Common myeloid progenitor, CD34-positive (primary cell): ENCODE data around the gene TSPAN33.
"Not testable (repeated sequence)": the region's sequence is repeated elsewhere in the genome, so short reads cannot be mapped to it uniquely, and the experiment has no call there.

Experiments used
- CTCF ChIA-PET: fragments of 350-600 bp; sonication (Branson Sonifier 250); formaldehyde crosslinking; loops from one replicate; lab custom pipeline; 2021; ENCODE audit warnings: antibody characterized with exemption; lab: Charles Lee
- POLR2A ChIA-PET: fragments of 350-600 bp; sonication (Branson Sonifier 250); formaldehyde crosslinking; loops from one replicate; lab custom pipeline; 2021; ENCODE audit warnings: antibody characterized with exemption; lab: Charles Lee
- DNase-seq, 3 donors: peaks; one replicate each; pipeline versions ENCODE4 v3.0.0 to v3.0.0-alpha.2; 2013
- H3K27ac ChIP-seq, 2 experiments: 1 replicate in 1 of 2; 2 replicates in 1 of 2; pipeline ENCODE4 v1.7.0; 2013; ENCODE audit warnings: inconsistent platforms in 2 of 2, low read length in 2 of 2, mild to moderate bottlenecking in 2 of 2, low read depth in 1 of 2, moderate library complexity in 1 of 2; ENCODE audit not compliant: severe bottlenecking in 2 of 2, insufficient read depth in 1 of 2, poor library complexity in 1 of 2
- H3K27me3 ChIP-seq, 5 experiments: replicated peaks in 2 of 5; 1 replicate in 3 of 5; 2 replicates in 2 of 5; pipeline versions ENCODE4 v1.6.1 to v1.7.0; 2013; ENCODE audit warnings: low read length in 4 of 5, mild to moderate bottlenecking in 2 of 5, moderate library complexity in 2 of 5, inconsistent platforms in 1 of 5; ENCODE audit not compliant: insufficient read depth in 5 of 5, control insufficient read depth in 4 of 5
- H3K36me3 ChIP-seq, 4 experiments: 1 replicate in 2 of 4; 2 replicates in 2 of 4; pipeline versions ENCODE4 v1.6.1 to v1.7.0; 2013; ENCODE audit warnings: low read length in 3 of 4, control low read depth in 1 of 4, mild to moderate bottlenecking in 1 of 4; ENCODE audit not compliant: control insufficient read depth in 4 of 4, insufficient read depth in 4 of 4
- H3K4me1 ChIP-seq, 4 experiments: 1 replicate in 3 of 4; 2 replicates in 1 of 4; pipeline versions ENCODE4 v1.6.1 to v1.7.1; 2013; ENCODE audit warnings: low read length in 3 of 4, mild to moderate bottlenecking in 3 of 4, control low read depth in 1 of 4, inconsistent platforms in 1 of 4, moderate library complexity in 1 of 4; ENCODE audit not compliant: control insufficient read depth in 4 of 4, insufficient read depth in 4 of 4; ENCODE audit errors: control extremely low read depth in 1 of 4
- H3K4me3 ChIP-seq, 7 experiments: 1 replicate in 4 of 7; 2 replicates in 3 of 7; pipeline versions ENCODE4 v1.5.1 to v1.7.0; 2013; ENCODE audit warnings: mild to moderate bottlenecking in 7 of 7, low read length in 6 of 7, moderate library complexity in 6 of 7, inconsistent platforms in 2 of 7, low read depth in 2 of 7, control low read depth in 1 of 7; ENCODE audit not compliant: insufficient read depth in 4 of 7, control insufficient read depth in 1 of 7; ENCODE audit errors: extremely low read depth in 1 of 7
- H3K9me3 ChIP-seq, 5 experiments: 1 replicate in 4 of 5; 2 replicates in 1 of 5; pipeline versions ENCODE4 v1.6.1 to v1.7.1; 2013; ENCODE audit warnings: low read length in 4 of 5, mild to moderate bottlenecking in 2 of 5, inconsistent platforms in 1 of 5, low read depth in 1 of 5, moderate library complexity in 1 of 5; ENCODE audit not compliant: control insufficient read depth in 4 of 5, insufficient read depth in 2 of 5; ENCODE audit errors: control extremely low read depth in 1 of 5
- WGBS: methylation state at CpG from one replicate; pipeline ENCODE4 v1.1.5; 2013; ENCODE audit not compliant: insufficient coverage; 5-methylcytosine and 5-hydroxymethylcytosine counted together

TSPAN33 gene

DNA sequence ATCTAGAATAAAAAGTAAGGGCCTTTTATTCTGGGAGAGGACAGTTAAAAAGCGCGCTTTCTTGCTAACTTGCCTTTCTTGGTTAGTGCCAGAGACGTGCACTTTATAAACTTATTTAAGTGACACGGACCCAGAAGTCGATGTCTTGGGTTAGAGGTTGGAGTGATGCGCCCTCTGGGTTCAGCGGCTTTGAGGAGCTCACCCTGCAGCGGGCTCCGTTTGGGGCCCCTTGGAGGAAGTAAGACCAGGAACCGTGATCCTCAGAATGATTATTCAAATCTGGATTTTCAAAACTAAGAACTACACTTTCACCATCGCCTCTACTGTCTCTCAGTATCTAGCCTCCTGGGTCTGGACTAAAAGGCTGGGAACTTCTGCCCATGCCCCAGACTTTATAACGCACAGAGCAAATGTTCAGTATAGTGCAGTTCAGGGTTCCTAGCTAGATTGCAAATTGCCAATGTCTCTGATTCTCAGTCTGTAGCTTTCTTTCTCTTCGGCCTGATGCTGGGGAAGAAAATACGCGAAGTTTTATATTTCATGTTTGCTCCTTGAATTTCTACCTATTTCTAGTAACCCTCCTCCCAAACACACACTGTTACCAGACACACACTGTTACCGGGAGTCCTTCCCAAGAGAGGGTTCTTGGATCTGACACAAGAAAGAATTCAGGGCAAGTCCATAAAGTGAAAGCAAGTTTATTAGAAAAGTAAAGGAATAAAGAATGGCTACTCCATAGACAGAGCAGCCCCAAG is 25.4 kb downstream of the TSPAN33 start:
- POLR2A ChIA-PET, result interaction anchor here (1.0 kb wide), 1 partner anchor 19 kb away, joined by 3 read pairs; the partner anchor contains the start of gene SMO

DNA sequence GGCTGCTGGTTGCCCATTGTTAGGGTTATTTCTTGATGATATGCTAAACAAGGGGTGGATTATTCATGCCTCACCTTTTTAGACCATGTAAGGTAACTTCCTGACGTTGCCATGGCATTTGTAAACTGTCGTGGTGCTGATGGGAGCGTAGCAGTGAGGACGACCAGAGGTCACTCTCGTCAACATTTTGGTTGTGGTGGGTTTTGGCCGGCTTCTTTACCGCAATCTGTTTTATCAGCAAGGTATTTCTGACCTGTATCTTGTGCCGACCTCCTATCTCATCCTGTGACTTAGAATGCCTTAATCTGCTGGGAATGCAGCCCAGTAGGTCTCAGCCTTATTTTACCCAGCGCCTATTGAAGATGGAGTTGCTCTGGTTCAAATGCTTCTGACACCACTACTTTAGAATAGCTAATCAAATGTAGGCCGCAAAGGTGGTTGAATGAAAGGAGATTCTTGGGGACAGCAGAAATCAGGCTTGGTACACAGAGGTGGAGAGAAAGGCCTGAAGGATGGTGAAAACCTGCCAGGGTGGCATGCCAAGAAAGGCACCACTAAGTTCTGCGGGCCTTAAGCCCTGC is 26.0 kb downstream of the TSPAN33 start:
- POLR2A ChIA-PET, result interaction anchor here (1.0 kb wide), 1 partner anchor 18 kb away, joined by 3 read pairs; the partner anchor contains the start of gene SMO
- peak overlapping the region in 1 of 7 experiments; percentile 74 for H3K4me3 ChIP-seq
- no peaks in the 10 kb centered on the region for H3K27me3 ChIP-seq
- WGBS, result 90% methylated on average over 11 of the region's 11 CpGs
- H3K9me3 ChIP-seq, result no peaks in the 10 kb centered on the region
- H3K4me1 ChIP-seq, result peaks cover 3 to 18% (median 14%) of the 10 kb centered on the region in 4 experiments
- H3K36me3 ChIP-seq, result peaks cover 0 to 24% (median 11%) of the 10 kb centered on the region in 4 experiments
- CTCF ChIA-PET, result interaction anchor here (1.1 to 14.5 kb wide), 2 partner anchors 15 to 39 kb away, joined by 4 to 170 read pairs; no protein-coding TSS in a partner anchor
- H3K27ac ChIP-seq, result no peak overlapping the region
- no peak for DNase-seq

More for the DNA sequence above, 25.4 kb downstream of the TSPAN33 start:
- peak overlapping the region; percentile 50 to 85 (median 73) for H3K4me3 ChIP-seq
- H3K27me3 ChIP-seq, result no peaks in the 10 kb centered on the region
- peaks cover 0 to 29% (median 14%) of the 10 kb centered on the region in 4 experiments for H3K36me3 ChIP-seq
- H3K27ac ChIP-seq, result peak overlapping the region in 1 of 2 experiments; percentile 73
- H3K4me1 ChIP-seq, result peaks cover 3 to 18% (median 14%) of the 10 kb centered on the region in 4 experiments
- peak in 2 of 3 donors; percentile 71 to 76 for DNase-seq
- H3K9me3 ChIP-seq, result no peaks in the 10 kb centered on the region
- CTCF ChIA-PET, result interaction anchor here (1.1 to 14.5 kb wide), 5 partner anchors 10 to 48 kb away, joined by 4 to 170 read pairs (median 14); no protein-coding TSS in a partner anchor
- WGBS, result 16% methylated on average over 13 of the region's 16 CpGs

GRCh38 chr7:129173861-129174260 is 29.4 kb downstream of the TSPAN33 start:
- POLR2A ChIA-PET, result not testable (repeated sequence)

DNA sequence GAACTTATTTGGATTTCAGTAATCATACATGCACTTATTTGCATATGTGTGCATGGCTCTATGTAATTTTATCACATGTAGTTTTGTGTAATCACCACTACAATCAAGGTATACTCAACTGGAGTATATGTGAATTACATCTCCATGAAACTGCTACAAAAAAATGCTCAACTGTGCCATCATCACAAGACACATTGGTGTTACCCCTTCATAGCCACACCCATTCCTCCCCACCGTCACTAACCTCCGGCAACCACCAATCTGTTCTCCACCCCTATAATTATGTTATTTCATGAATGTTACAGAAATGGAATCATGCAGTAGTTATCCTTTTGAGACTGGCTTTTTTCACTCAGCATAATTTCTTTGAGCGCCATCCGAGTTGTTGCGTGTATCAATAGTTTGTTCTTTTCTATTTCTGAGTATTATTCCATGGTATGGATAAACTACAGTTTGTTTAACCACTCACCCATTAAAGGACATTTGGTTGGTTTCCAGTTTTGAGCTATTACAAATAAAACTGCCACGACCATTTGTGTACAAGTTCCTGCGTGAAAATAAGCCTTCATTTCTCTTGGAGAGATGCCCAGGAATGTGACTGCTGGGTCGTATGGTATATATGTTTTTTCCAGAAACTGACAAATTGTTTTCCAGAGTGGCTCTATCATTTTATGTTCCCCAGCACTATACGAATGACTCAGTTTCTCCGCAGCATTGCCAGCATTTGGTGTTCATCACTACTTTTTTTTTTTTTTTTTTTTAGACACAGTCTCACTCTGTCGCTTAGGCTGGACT is 32.6 kb downstream of the TSPAN33 start:
- WGBS, result 92% methylated on average over 5 of the region's 11 CpGs
- H3K36me3 ChIP-seq, result no peaks in the 10 kb centered on the region
- no peaks in the 10 kb centered on the region for H3K27me3 ChIP-seq
- peaks cover 0 to 1% (median 0%) of the 10 kb centered on the region in 5 experiments for H3K9me3 ChIP-seq
- no peak overlapping the region for H3K4me3 ChIP-seq
- H3K27ac ChIP-seq, result no peak overlapping the region
- ChIA-PET CTCF (interaction anchor here (0.7 to 1.5 kb wide), 3 partner anchors 10 to 34 kb away, joined by 3 read pairs; no protein-coding TSS in a partner anchor), POLR2A (no interaction called here)
- H3K4me1 ChIP-seq, result no peaks in the 10 kb centered on the region
- peak in 2 of 3 donors; percentile 24 to 50 for DNase-seq

More at GRCh38 chr7:129173861-129174260, 29.4 kb downstream of the TSPAN33 start:
- peaks cover 3 to 15% (median 11%) of the 10 kb centered on the region in 4 experiments for H3K4me1 ChIP-seq
- not testable (repeated sequence) for DNase-seq, H3K27ac ChIP-seq, H3K36me3 ChIP-seq, H3K4me3 ChIP-seq, H3K9me3 ChIP-seq, H3K27me3 ChIP-seq
- WGBS, result 100% methylated on average over 2 of the region's 7 CpGs
- CTCF ChIA-PET, result interaction anchor here (0.7 to 1.0 kb wide), 2 partner anchors 10 to 1871 kb away, joined by 3 to 4 read pairs; no protein-coding TSS in a partner anchor

- no peaks in the 10 kb centered on the region for H3K9me3 ChIP-seq
- H3K27ac ChIP-seq, result no peak overlapping the region
- WGBS, result 88% methylated on average over 5 of the region's 6 CpGs
- no peak overlapping the region for H3K4me3 ChIP-seq
- CTCF ChIA-PET, result interaction anchor here (0.8 kb wide), 1 partner anchor 15 kb away, joined by 4 read pairs; no protein-coding TSS in a partner anchor
- H3K4me1 ChIP-seq, result peaks cover 0 to 17% (median 15%) of the 10 kb centered on the region in 4 experiments
- no peak for DNase-seq
- H3K27me3 ChIP-seq, result peaks cover 0 to 3% (median 0%) of the 10 kb centered on the region in 5 experiments
- POLR2A ChIA-PET, result no interaction called here
- H3K36me3 ChIP-seq, result no peaks in the 10 kb centered on the region
Observed at GRCh38 chr7:129184981-129185670, 40.6 kb downstream of the TSPAN33 start.

DNA sequence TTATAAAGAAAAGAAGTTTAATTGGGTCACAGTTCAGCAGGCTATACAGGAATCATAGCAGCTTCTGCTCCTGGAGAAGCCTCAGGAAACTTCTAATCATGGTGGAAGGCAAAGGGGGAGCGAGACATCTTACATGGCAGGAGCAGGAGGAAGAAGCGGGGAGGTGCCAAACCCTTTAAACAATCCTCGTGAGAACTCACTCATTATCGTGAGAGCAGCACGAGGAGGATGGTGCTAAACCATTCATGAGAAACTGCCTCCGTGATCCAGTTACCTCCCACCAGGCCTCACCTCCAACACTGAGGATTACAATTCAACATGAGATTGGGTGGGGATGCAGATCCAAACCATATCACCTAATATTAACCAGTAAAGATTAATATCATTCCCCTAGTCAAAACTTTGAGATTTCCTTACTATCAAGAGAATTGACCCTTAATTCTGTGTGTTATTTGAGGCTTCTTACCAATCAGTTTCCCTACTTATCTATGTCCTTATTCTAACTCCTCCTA is 42.3 kb downstream of the TSPAN33 start:
- POLR2A ChIA-PET, result no interaction called here
- Histone ChIP-seq H3K36me3 (no peaks in the 10 kb centered on the region), H3K27ac (no peak overlapping the region), H3K27me3 (peaks cover 0 to 3% (median 0%) of the 10 kb centered on the region in 5 experiments), H3K9me3 (no peaks in the 10 kb centered on the region), H3K4me3 (no peak overlapping the region), H3K4me1 (peaks cover 0 to 19% (median 16%) of the 10 kb centered on the region in 4 experiments)
- 100% methylated on average over 2 of the region's 6 CpGs for WGBS
- CTCF ChIA-PET, result no interaction called here
- DNase-seq, result no peak
